ENCODE data around the gene IER5L. TPM values are rescaled to one million over a fixed set of nuclear protein-coding genes. Genes with fewer than 3 reads are reported as not detected.
A peak's percentile ranks its signal among the peaks of the same experiment; 100 is the strongest.

The IER5L gene
- total and polyA plus RNA-seq, 4 donors, result 0.40 to 3.3 (median 2.5) TPM

DNA sequence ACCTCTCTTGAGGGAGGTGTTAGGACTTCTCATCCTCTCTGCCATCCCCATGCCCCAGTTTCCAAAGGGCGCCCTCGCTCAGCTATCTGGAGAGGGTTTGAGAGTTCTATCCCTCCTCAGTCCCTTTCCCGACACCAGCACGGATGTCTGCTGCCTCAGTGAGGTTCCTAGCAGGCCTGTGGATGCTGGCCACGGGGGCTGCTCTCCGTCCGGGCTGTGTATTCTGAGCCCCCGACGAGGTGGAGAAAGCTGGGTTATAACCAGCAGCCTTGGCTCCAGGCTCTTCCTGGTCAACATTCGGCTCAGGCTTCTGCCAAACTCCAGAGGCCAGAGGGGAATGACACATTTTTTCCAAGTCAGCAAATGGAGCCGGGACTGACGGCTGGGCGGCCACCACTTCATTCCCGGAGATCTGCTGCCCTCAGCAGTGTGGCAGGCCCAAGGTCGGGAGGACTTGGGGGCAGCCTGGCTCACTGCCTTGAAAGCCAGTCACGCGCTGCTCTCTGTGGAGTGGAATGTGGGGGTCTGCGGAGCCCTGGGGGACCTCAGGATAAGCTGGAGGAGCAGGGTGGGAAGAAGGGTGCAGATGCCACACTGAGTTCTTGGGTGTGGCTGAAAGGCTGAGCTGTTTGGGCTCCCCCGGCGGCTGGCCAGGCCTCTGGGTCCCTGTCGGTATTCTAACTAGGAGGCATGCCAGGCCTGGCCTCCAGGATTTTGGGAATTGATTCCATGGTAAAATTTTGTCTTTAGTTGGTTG is 39.4 kb downstream of the IER5L start (continued):
- TF ChIP-seq HNF4G (IDR thresholded peaks at IDR 0.05) (no peak), GABPA (IDR thresholded peaks at IDR 0.05 in 1 of 2, conservative IDR thresholded peaks at IDR 0.05 in 1 of 2) (peak in 1 of 2 donors; percentile 42), SP1 (IDR thresholded peaks at IDR 0.05) (peak; percentile 79), NR2F2 (IDR thresholded peaks at IDR 0.05) (peak; percentile 58)

- Histone ChIP-seq H3K27ac (ENCODE audit: low read depth in 1 of 2, low read length in 2 of 2) (peak overlapping the region; percentile 98), H3K36me3 (ENCODE audit: control insufficient read depth in 4 of 4, insufficient read depth in 3 of 4, low read depth in 1 of 4, low read length in 3 of 4) (peaks cover 0 to 5% (median 1%) of the 10 kb centered on the region in 4 donors), H3K9ac (ENCODE audit: low read depth in 1 of 2, low read length in 2 of 2) (peak overlapping the region; percentile 8 to 68), H3K4me1 (ENCODE audit: control insufficient read depth in 4 of 4, insufficient read depth in 4 of 4, low read length in 3 of 4) (peaks cover 15 to 64% (median 47%) of the 10 kb centered on the region in 4 donors), H3K4me3 (ENCODE audit: low read depth in 1 of 3, low read length in 3 of 3) (no peak overlapping the region), H3K27me3 (ENCODE audit: control insufficient read depth in 4 of 4, insufficient read depth in 4 of 4, low read length in 3 of 4) (no peaks in the 10 kb centered on the region), H3K9me3 (ENCODE audit: control insufficient read depth in 4 of 4, low read length in 3 of 4) (no peaks in the 10 kb centered on the region)
- WGBS, result 64% methylated on average over 9 of the region's 9 CpGs
- TF ChIP-seq EGR1 (IDR thresholded peaks at IDR 0.05; ENCODE audit: low read depth in 2 of 2), result no peak
- TF ChIP-seq HNF4G (IDR thresholded peaks at IDR 0.05), result no peak
- TF ChIP-seq, protein P1, sequence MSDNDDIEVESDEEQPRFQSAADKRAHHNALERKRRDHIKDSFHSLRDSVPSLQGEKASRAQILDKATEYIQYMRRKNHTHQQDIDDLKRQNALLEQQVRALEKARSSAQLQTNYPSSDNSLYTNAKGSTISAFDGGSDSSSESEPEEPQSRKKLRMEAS (IDR thresholded peaks at IDR 0.05), result no peak
- TF ChIP-seq SP1 (IDR thresholded peaks at IDR 0.05), result no peak
- TF ChIP-seq, protein P2, sequence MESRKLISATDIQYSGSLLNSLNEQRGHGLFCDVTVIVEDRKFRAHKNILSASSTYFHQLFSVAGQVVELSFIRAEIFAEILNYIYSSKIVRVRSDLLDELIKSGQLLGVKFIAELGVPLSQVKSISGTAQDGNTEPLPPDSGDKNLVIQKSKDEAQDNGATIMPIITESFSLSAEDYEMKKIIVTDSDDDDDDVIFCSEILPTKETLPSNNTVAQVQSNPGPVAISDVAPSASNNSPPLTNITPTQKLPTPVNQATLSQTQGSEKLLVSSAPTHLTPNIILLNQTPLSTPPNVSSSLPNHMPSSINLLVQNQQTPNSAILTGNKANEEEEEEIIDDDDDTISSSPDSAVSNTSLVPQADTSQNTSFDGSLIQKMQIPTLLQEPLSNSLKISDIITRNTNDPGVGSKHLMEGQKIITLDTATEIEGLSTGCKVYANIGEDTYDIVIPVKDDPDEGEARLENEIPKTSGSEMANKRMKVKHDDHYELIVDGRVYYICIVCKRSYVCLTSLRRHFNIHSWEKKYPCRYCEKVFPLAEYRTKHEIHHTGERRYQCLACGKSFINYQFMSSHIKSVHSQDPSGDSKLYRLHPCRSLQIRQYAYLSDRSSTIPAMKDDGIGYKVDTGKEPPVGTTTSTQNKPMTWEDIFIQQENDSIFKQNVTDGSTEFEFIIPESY (IDR thresholded peaks at IDR 0.05), result no peak
- no peak for TF ChIP-seq RAD21 (IDR thresholded peaks at IDR 0.05)
- no peak for TF ChIP-seq REST (IDR thresholded peaks at IDR 0.05)
- TF ChIP-seq, protein P3, sequence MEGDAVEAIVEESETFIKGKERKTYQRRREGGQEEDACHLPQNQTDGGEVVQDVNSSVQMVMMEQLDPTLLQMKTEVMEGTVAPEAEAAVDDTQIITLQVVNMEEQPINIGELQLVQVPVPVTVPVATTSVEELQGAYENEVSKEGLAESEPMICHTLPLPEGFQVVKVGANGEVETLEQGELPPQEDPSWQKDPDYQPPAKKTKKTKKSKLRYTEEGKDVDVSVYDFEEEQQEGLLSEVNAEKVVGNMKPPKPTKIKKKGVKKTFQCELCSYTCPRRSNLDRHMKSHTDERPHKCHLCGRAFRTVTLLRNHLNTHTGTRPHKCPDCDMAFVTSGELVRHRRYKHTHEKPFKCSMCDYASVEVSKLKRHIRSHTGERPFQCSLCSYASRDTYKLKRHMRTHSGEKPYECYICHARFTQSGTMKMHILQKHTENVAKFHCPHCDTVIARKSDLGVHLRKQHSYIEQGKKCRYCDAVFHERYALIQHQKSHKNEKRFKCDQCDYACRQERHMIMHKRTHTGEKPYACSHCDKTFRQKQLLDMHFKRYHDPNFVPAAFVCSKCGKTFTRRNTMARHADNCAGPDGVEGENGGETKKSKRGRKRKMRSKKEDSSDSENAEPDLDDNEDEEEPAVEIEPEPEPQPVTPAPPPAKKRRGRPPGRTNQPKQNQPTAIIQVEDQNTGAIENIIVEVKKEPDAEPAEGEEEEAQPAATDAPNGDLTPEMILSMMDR (IDR thresholded peaks at IDR 0.05; ENCODE audit: low read depth, low read length, missing input control), result no peak
- no peak for DNase-seq (ENCODE audit: low spot score)
Measured at GRCh38 chr9:129138144-129138462, 40.0 kb downstream of the IER5L start.

Measured in liver (tissue), 9 donors.